ENCODE results near the gene ABR. TPM values are rescaled to one million over a fixed set of nuclear protein-coding genes. Genes with fewer than 3 reads are reported as not detected.
"Not testable (repeated sequence)": the region's sequence is repeated elsewhere in the genome, so short reads cannot be mapped to it uniquely, and the experiment has no call there.

ABR gene
- total RNA-seq, 1 donor from 2014 or later: 195 TPM

DNA sequence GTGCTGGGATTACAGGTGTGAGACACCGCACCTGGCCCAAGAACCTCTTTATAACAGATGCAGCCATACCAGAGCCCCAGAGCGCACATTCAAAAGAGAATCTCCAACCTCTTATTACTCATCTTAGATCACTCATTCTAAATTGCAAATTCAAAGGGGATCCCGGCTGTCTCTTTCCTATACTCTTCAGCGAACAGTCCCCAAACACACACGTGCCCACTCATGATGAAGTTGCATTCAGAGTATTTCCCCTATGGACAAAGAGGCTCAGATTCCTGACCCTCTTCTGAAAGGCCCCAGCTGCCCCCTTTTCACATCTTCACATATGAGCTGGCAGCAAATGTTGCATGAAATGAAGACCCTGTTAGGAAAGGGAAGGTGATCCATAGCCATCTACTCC lies 22.5 kb upstream of the ABR start:
- TF ChIP-seq, protein P1, sequence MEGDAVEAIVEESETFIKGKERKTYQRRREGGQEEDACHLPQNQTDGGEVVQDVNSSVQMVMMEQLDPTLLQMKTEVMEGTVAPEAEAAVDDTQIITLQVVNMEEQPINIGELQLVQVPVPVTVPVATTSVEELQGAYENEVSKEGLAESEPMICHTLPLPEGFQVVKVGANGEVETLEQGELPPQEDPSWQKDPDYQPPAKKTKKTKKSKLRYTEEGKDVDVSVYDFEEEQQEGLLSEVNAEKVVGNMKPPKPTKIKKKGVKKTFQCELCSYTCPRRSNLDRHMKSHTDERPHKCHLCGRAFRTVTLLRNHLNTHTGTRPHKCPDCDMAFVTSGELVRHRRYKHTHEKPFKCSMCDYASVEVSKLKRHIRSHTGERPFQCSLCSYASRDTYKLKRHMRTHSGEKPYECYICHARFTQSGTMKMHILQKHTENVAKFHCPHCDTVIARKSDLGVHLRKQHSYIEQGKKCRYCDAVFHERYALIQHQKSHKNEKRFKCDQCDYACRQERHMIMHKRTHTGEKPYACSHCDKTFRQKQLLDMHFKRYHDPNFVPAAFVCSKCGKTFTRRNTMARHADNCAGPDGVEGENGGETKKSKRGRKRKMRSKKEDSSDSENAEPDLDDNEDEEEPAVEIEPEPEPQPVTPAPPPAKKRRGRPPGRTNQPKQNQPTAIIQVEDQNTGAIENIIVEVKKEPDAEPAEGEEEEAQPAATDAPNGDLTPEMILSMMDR (conservative IDR thresholded peaks at IDR 0.05; ENCODE audit: low read depth, low read length): no peak
- DNase-seq (ENCODE audit: low read depth): no peak

DNA sequence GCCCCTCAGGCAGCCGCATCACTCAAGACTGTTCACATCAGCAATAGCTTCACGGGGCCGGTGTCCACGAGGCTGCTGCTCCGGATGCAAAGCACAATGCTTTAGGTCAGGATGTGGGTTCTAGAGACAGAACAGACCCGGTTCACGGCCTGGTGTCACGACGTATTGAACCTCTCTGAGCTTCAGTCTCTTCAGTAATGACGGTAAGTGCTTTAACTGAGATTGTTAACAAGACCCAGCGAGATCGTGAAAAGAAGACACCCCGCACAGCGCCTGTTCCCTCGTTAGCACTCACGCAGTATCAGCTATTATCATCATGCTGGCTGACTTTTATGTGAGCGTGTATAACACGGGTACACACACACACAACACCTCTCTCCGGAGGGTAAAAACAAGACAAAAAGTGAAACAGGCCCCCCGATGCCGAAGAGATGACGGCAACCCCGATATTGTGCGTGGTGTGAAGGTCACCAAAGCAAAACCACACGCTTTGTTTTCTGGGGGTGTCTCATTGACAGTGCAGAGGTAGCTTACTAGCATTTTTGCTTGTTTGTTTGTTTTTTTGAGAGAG lies 21.4 kb upstream of the ABR start:
- H3K4me3 ChIP-seq (ENCODE audit: low read depth, low read length): no peak overlapping the region
- TF ChIP-seq, protein P1 (conservative IDR thresholded peaks at IDR 0.05; ENCODE audit: low read depth, low read length): no peak
- no peak for DNase-seq (ENCODE audit: low read depth)

More for the DNA sequence above, 22.5 kb upstream of the ABR start:
- no peak overlapping the region for H3K4me3 ChIP-seq (ENCODE audit: low read depth, low read length)

GRCh38 chr17:1199271-1199743 lies 19.5 kb upstream of the ABR start:
- not testable (repeated sequence) for H3K4me3 ChIP-seq (ENCODE audit: low read depth, low read length)

GRCh38 chr17:1197781-1198490 lies 18.2 kb upstream of the ABR start:
- TF ChIP-seq, protein P1 (conservative IDR thresholded peaks at IDR 0.05; ENCODE audit: low read depth, low read length): no peak
- no peak overlapping the region for H3K4me3 ChIP-seq (ENCODE audit: low read depth, low read length)
- no peak for DNase-seq (ENCODE audit: low read depth)

More at GRCh38 chr17:1199271-1199743, 19.5 kb upstream of the ABR start:
- not testable (repeated sequence) for DNase-seq (ENCODE audit: low read depth)

DNA sequence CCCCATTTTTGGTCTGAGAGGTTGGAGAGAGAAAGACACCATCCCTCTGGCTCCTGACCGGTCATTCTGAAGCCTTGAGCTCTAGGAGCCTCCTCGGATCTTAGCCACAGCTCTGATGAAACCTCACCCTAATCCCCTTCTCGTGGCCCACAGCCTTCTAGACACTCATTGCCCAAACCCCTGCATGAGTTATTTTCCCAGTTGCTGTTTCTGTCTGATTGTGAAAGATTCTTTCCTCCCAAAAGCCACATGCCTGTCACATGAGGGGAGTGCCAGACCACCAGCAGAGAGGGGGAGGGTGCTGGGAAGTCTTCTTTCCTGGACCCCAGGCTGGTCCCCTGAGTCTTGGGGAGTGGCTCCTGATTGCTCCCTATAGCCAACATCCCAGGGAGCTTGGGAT lies 17.6 kb upstream of the ABR start:
- H3K4me3 ChIP-seq (ENCODE audit: low read depth, low read length): no peak overlapping the region
- no peak for DNase-seq (ENCODE audit: low read depth)
- TF ChIP-seq, protein P1 (conservative IDR thresholded peaks at IDR 0.05; ENCODE audit: low read depth, low read length): no peak

- DNase-seq (ENCODE audit: low read depth): no peak
- H3K4me3 ChIP-seq (ENCODE audit: low read depth, low read length): no peak overlapping the region
- TF ChIP-seq, protein P1 (conservative IDR thresholded peaks at IDR 0.05; ENCODE audit: low read depth, low read length): no peak
Observed at GRCh38 chr17:1196946-1197345, 17.2 kb upstream of the ABR start.

GRCh38 chr17:1192911-1193699 lies 13.3 kb upstream of the ABR start:
- TF ChIP-seq, protein P1 (conservative IDR thresholded peaks at IDR 0.05; ENCODE audit: low read depth, low read length): no peak
- no peak for DNase-seq (ENCODE audit: low read depth)
- no peak overlapping the region for H3K4me3 ChIP-seq (ENCODE audit: low read depth, low read length)
